Measurements from ENCODE around the gene GH1.
"Not testable (repeated sequence)": the region's sequence is repeated elsewhere in the genome, so short reads cannot be mapped to it uniquely, and the experiment has no call there.

The GH1 gene

GRCh38 chr17:63918789-63919305 is at the start of gene GH1:
Gene GH1, minus strand, starts transcription at chr17:63918839. Its CDS starts 63 bp downstream, at chr17:63918776.
- DNase-seq, result not testable (repeated sequence)

DNA sequence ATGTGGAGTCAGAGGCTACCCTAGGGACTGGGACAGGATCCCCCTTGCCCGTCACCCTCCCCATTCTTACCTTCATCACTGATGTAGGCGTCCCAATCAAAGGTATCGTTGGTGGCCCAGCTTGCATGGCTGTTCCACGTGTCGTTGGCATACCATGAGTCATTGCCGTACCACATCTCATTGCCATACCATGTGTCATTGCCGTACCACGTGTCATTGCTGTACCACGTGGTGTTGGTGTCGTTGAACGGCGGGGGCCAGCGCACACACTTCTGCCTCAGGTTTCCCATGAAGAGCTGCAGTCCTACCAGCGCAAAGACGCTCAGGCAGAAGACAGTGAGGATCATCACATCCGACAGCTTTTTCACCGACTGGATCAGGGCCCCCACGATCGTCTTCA is 49.3 kb upstream of the GH1 start:
- peak; percentile 20 for DNase-seq

DNA sequence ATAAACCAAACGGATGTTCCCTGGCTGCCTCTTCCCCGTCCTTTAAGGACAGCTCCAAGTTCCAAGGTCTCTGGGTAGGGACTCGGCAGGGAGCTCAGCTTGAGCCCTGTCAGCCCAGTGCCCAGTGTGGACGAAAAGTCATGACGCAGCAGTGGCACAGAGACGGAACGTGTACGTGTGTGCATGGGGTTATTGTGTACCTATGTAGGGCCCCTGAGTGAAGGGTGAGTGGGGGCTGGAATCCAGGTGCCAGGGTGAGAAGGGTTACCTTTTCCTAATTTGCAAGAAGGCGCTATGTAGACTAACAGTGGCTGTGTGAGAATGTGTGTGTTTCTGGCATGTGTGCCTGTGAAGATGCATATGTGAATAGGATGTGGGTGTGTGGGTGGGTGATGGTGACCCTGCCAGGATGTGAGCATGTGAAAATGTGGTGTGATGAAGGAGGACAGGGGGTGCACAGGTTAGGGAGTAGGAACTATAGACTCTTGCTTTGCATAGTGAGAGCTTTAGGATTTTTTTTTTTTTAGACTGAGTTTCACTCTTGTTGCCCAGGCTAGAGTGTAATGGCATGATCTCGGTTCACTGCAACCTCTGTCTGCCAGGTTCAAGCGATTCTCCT is 48.1 kb upstream of the GH1 start:
- DNase-seq, result peak; percentile 8

DNA sequence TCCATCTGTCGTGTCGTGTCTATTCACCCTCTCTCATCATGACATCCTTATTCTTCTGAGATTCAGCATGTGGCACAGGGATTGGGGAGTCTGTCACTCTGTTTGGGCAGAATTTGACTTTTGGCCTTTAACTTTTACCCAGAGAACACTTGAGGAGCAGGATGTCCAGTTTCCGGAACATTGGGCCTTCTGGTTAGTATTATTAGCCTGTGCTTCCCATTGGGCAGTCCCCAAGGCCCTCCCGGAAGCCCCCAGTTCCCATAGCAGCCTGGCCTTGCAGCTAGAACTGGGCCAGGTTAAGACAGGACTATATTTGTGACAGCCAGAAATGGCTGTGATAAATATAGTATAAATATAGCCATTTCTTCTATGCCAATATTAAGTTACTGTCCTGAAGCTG is 44.5 kb upstream of the GH1 start:
- no peak for DNase-seq

DNA sequence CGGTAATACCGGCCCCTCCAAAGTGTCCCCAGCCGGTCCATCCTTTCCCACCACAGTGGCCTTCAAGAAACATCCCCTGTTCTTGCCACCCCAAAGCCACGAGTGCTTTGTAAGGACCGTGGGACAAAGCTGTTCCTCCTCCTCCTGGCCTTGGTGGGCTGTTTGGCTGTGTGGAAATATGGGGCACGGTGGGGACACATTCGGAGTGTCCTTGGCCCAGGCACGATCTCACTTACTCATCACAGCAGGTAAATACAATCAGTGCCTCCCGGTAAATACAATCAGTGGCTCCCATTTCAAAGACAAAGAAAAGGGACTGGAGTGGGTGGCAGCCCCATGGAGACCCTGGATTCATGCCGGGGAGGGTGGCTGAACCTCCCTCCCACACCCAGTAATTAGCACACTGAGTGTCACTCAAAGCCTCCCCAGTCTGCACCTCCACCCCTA is 43.7 kb upstream of the GH1 start:
- DNase-seq, result no peak

GRCh38 chr17:63961355-63962212 is 42.9 kb upstream of the GH1 start:
- peak; percentile 8 for DNase-seq

DNA sequence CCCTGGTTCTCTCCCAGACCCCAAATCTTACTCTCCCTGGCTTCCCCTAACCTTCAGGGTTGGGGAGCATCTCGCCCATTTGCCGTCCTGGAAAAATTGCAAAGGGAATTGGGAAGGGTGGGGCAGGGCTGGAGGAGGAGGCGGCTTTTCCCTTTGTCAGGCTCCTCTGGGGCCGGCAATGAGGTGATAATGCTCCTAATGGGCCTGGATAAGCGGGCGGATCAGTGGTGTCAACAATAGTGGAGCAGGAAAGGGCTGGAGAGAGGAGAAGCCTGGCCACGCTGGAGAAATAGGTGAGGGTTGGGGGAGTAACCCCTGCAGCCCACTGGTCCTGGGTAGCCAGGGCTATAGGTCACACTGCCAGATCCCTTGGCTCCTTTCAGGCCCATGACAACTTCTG is 41.8 kb upstream of the GH1 start:
- no peak for DNase-seq

DNA sequence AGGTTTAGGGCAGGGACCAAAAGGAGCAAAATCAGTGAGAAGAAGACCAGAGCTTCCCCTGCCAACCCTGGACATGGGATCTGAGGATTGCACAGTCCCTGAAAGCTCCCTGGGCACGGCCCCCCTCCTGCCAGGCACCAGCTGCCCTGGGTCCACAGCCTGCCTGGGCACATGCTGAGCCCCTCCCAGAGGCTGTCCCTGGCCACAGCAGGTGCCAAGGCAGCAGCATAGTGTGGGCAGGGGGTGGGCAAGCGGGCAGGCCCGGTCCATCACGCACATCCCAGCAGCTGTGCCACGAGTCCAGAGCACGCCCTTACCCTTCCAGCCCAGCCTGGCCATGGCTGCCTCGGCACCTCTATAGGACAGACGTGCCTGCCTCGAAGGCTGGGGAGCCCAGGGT is 41.4 kb upstream of the GH1 start:
- no peak for DNase-seq

DNA sequence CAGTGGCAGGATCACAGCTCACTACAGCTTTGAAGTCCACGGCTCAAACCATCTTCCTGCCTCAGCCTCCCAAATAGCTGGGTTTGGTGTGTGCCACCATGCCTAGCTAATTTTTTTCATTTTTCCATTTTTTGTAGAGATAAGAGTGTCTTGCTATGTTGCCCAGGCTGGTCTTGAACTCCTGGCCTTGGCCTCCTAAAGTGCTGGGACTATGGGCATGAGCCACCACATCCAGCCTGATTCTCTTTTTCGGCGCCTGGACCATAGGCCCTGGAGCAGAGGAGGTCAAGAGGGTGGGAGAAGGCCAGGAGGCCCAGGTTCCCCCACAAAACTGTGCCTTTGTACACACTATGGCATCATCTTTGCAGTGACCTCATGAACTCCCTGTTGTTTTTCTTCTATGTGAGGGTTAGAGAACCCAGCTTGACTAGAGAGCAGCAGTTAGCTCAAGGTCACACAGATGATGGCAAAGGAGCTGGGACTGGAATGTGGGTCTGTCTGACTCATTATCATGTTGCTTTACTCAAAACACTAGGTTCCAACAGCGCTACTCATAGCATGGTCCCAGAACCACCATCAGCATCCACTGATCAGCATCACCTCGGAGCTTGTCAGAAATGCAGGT is 37.8 kb upstream of the GH1 start:
- DNase-seq, result no peak

- no peak for DNase-seq
Observed at GRCh38 chr17:63955791-63956190, 37.2 kb upstream of the GH1 start.

DNA sequence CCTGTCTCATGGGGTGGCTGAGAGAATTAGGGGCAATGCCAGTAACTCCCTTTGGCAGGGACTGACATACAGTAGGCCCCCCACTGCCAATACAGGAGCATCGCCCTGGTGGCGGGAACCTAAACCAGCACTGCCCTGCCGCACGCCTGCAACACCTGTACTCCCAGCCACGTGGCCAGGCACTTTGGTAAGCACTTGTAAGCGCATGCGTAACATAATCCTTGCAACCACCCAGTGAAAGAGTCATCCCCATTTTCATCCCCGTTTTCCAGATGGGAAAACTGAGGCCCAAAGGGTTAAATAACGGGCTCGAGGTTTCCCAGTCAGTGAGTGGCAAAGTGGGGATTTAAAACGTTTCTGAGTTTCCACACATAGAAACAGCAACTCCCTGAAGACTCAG is 36.6 kb upstream of the GH1 start:
- DNase-seq, result no peak

GRCh38 chr17:63954402-63955063 is 35.9 kb upstream of the GH1 start:
- DNase-seq, result peak; percentile 31

GRCh38 chr17:63950940-63951907 is 32.6 kb upstream of the GH1 start:
- no peak for DNase-seq

GRCh38 chr17:63949576-63950250 is 31.1 kb upstream of the GH1 start:
- DNase-seq, result no peak

GRCh38 chr17:63948521-63948920 is 29.9 kb upstream of the GH1 start:
- no peak for DNase-seq

- DNase-seq, result no peak
Observed at GRCh38 chr17:63947711-63948330, 29.2 kb upstream of the GH1 start.

DNA sequence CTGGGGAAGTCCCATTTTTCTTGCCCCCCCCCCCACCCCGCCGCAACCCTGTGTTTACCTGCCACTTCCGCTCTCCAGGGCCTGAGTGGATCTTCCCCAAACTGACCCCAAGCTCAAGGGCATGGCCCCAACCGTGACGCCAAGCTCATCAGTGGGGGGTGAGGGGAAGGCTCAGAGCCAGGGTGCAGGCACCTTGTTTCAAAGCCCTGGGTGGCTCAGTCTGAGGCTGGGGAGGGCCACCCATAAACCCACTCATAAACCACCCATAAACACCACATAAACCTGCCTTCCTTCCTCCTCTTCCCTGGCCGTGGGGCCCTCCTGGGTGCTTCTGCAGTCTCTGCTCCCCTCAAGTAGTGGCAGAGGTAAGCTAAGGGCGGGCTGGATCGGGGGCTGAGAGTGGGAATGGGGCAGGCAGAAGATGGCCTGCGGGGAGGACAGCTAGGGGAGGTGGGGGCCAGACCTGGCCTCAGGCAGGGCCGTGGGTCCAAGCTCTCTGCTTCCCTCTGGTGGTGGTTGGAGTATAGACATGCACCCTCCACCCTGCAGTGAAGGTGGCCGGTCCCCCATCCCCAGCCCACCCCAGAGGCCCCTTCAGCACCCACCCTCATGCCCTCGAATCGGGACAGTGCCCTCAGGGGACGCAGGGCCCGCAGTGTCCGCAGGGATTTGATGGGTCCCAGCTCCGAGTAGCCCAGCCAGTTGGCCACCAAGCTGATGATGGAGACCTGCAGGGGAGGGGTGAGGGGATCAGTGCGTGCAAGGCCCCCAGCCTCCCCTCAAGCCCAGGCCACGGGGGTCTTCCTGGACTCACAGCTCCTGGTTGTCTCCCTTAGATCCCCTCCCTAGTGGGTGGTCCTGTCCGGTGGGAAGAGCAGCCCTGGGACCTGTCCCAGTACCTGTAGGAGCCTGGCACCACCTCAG is 28.1 kb upstream of the GH1 start:
- DNase-seq, result peak; percentile 38

DNA sequence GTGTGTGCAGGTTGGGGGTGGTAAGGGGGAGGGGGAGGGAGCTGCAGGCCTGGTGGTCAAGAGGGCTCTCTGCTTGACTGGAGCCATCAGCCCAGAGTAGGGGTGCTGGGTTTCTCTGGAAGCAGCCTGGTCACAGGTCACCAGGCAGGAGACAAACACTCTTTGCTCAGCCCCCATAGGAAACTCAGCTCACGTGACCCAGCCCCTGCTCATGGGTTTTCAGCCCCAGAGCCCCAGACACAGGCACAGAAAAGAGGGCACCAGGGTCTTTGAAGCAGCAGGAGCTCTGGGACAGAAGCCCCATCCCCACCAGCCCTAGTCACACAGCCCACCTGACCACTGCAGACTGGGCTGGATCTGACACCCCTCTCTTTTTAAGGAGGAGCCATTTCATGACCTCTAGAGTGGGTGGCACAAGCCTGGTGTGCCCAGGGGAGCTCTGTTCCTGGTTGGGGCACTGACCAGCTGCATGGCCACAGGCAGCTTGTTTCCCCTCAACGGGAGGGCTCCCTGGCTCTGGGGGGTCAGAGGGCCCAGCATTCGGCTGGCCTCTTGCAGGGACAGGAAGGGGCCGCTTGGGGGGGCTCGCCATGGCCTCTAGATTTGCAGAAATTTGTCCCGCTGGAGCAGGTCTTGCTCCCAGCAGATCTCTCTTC is 27.3 kb upstream of the GH1 start:
- no peak for DNase-seq

Data from CD4-positive, alpha-beta T cell treated with Interleukin-4 for 4 hours (primary cell).